GM12892 (cell line): ENCODE data around the gene IDI2.
"Not testable (repeated sequence)": the region's sequence is repeated elsewhere in the genome, so short reads cannot be mapped to it uniquely, and the experiment has no call there.

Experiments
- DNase-seq: peaks from one replicate; pipeline ENCODE4 v3.0.0; 2011; ENCODE audit not compliant: insufficient read length
- FAIRE-seq: peaks from 2 replicates; lab custom pipeline; 2011; peaks lifted over from hg19 to GRCh38; lab: Jason Lieb, UNC
- POLR2A ChIP-seq: IDR thresholded peaks from 2 replicates; pipeline ENCODE4 v1.6.1; 2011; ENCODE audit warnings: low read depth, low read length, control low read depth
- POLR2AphosphoS5 ChIP-seq: IDR thresholded peaks from 2 replicates; pipeline ENCODE4 v1.6.1; 2011; ENCODE audit warnings: low read depth, low read length, control low read depth
- TAF1 ChIP-seq: IDR thresholded peaks from 2 replicates; pipeline ENCODE4 v1.6.1; 2011; ENCODE audit warnings: low read depth, mild to moderate bottlenecking, control low read depth, low read length, borderline replicate concordance

The IDI2 gene

GRCh38 chr10:1020958-1021357, 4.7 kb downstream of the IDI2 start:
- DNase-seq (no peak), FAIRE-seq (no peak)
- TF ChIP-seq POLR2AphosphoS5: no peak
- TF ChIP-seq TAF1: no peak
- TF ChIP-seq POLR2A: no peak

GRCh38 chr10:1020460-1020859, 5.2 kb downstream of the IDI2 start:
- no peak for FAIRE-seq
- DNase-seq: no peak
- TF ChIP-seq POLR2AphosphoS5: 0 out of 2 replicates have a peak, but pooled peaks have one; percentile 18
- TF ChIP-seq TAF1: no peak

- no peak for FAIRE-seq
- TF ChIP-seq POLR2A: peak; percentile 53
- TF ChIP-seq POLR2AphosphoS5: peak; percentile 80
- no peak for TF ChIP-seq TAF1
- no peak for DNase-seq
These were observed 6.3 kb downstream of the IDI2 start for GRCh38 chr10:1019362-1019761.

GRCh38 chr10:1015688-1016087, 10.0 kb downstream of the IDI2 start:
- no peak for DNase-seq
- no peak for FAIRE-seq
- TF ChIP-seq POLR2A (no peak), POLR2AphosphoS5 (no peak), TAF1 (no peak)

- DNase-seq (no peak), FAIRE-seq (no peak)
- no peak; the same call in 1 of the 2 replicates for TF ChIP-seq POLR2A
- TF ChIP-seq POLR2AphosphoS5: no peak
- no peak for TF ChIP-seq TAF1
These were observed 14.0 kb downstream of the IDI2 start for GRCh38 chr10:1011696-1012095.

GRCh38 chr10:1010703-1011102, 15.0 kb downstream of the IDI2 start:
- FAIRE-seq: no peak
- TF ChIP-seq POLR2A: no peak
- DNase-seq: no peak

GRCh38 chr10:1009947-1010346, 15.7 kb downstream of the IDI2 start:
- not testable (repeated sequence) for DNase-seq, FAIRE-seq

GRCh38 chr10:1009071-1009494, 16.6 kb downstream of the IDI2 start:
- TF ChIP-seq TAF1 (no peak), POLR2A (no peak), POLR2AphosphoS5 (no peak)
- no peak for FAIRE-seq
- DNase-seq: no peak

GRCh38 chr10:1007583-1007982, 18.1 kb downstream of the IDI2 start:
- TF ChIP-seq POLR2AphosphoS5: no peak
- no peak for TF ChIP-seq POLR2A
- TF ChIP-seq TAF1: no peak
- no peak for DNase-seq
- no peak for FAIRE-seq

- TF ChIP-seq TAF1 (no peak), POLR2A (no peak), POLR2AphosphoS5 (no peak)
- FAIRE-seq: no peak
- DNase-seq: no peak
These were observed 19.1 kb downstream of the IDI2 start for GRCh38 chr10:1006573-1006972.

- no peak for FAIRE-seq
- TF ChIP-seq POLR2A (no peak; the same call in 1 of the 2 replicates), TAF1 (no peak), POLR2AphosphoS5 (no peak)
- no peak for DNase-seq
These were observed 21.6 kb downstream of the IDI2 start for GRCh38 chr10:1003884-1004670.

GRCh38 chr10:1002425-1003006, 23.1 kb downstream of the IDI2 start:
- no peak for TF ChIP-seq POLR2A
- TF ChIP-seq TAF1: no peak
- no peak for TF ChIP-seq POLR2AphosphoS5
- FAIRE-seq (no peak), DNase-seq (no peak)
